GM23338 (cell line): ENCODE results near the gene ARHGAP27. TPM values are rescaled to one million over a fixed set of nuclear protein-coding genes. Genes with fewer than 3 reads are reported as not detected.

Experiments used
- ATAC-seq: fragments of 200-7000 bp; cut with Tn5 transposase; 3 replicates; pipeline ENCODE4 v1.9.1; 2020
- DNase-seq: peaks from one replicate; pipeline ENCODE4 v3.0.0-alpha.2; 2015; ENCODE audit warnings: low spot score
- H2AFZ ChIP-seq: fragments of 200-600 bp; sonication (generic); 2 replicates; pipeline ENCODE4 v1.8.0; 2016; ENCODE audit warnings: antibody characterized with exemption, mild to moderate bottlenecking, moderate library complexity
- H3F3A ChIP-seq: fragments of 200-600 bp; sonication (generic); replicated peaks from 2 replicates; pipeline ENCODE4 v1.8.0; 2017; ENCODE audit warnings: antibody characterized with exemption, mixed run types, low read depth
- H3K27ac ChIP-seq: fragments of 200-600 bp; sonication (generic); 2 replicates; pipeline ENCODE4 v1.6.1; 2016; ENCODE audit warnings: low read depth
- H3K27me3 ChIP-seq: fragments of 200-600 bp; sonication (generic); 2 replicates; pipeline ENCODE4 v1.8.0; 2016; ENCODE audit warnings: mild to moderate bottlenecking, mixed run types, moderate library complexity; ENCODE audit not compliant: insufficient read depth
- H3K36me3 ChIP-seq: fragments of 200-600 bp; sonication (generic); 2 replicates; pipeline ENCODE4 v1.8.0; 2016; ENCODE audit warnings: mild to moderate bottlenecking; ENCODE audit not compliant: insufficient read depth
- H3K4me1 ChIP-seq: fragments of 200-600 bp; sonication (generic); 2 replicates; pipeline ENCODE4 v1.8.0; 2016; ENCODE audit warnings: mild to moderate bottlenecking, moderate library complexity; ENCODE audit not compliant: insufficient read depth
- H3K4me2 ChIP-seq: fragments of 200-600 bp; sonication (generic); 2 replicates; pipeline ENCODE4 v1.7.1; 2017; ENCODE audit warnings: mixed run types
- H3K4me3 ChIP-seq: fragments of 200-600 bp; sonication (generic); 2 replicates; pipeline ENCODE4 v1.6.1; 2016; ENCODE audit warnings: mixed run types
- H3K79me2 ChIP-seq: fragments of 200-600 bp; sonication (generic); replicated peaks from 2 replicates; pipeline ENCODE4 v1.8.0; 2017; ENCODE audit warnings: mild to moderate bottlenecking; ENCODE audit not compliant: insufficient read depth
- H3K9me2 ChIP-seq: fragments of 200-600 bp; sonication (generic); 2 replicates; pipeline ENCODE4 v1.8.0; 2017; ENCODE audit not compliant: insufficient read depth
- H4K20me1 ChIP-seq: fragments of 200-600 bp; sonication (generic); replicated peaks from 2 replicates; pipeline ENCODE4 v1.8.0; 2017; ENCODE audit warnings: mild to moderate bottlenecking; ENCODE audit not compliant: insufficient read depth
- H3K27ac Mint-ChIP-seq: 2 replicates; pipeline ENCODE4 v1.8.0; 2020; ENCODE audit warnings: inconsistent platforms, mild to moderate bottlenecking, moderate library complexity, mixed read lengths
- H3K27me3 Mint-ChIP-seq: 3 replicates; pipeline ENCODE4 v1.8.0; 2022; ENCODE audit warnings: low read depth, mild to moderate bottlenecking, moderate library complexity, mixed read lengths, inconsistent platforms; ENCODE audit not compliant: insufficient read depth, poor library complexity
- H3K36me3 Mint-ChIP-seq: 3 replicates; pipeline ENCODE4 v1.8.0; 2021; ENCODE audit warnings: low read depth, mild to moderate bottlenecking, inconsistent platforms, moderate library complexity, mixed read lengths
- H3K4me1 Mint-ChIP-seq: 3 replicates; pipeline ENCODE4 v1.8.0; 2020; ENCODE audit warnings: mild to moderate bottlenecking, inconsistent platforms, mixed read lengths
- H3K4me3 Mint-ChIP-seq: 3 replicates; pipeline ENCODE4 v1.8.0; 2021; ENCODE audit warnings: moderate library complexity, mild to moderate bottlenecking, inconsistent platforms, mixed read lengths
- H3K9me3 Mint-ChIP-seq: 3 replicates; pipeline ENCODE4 v1.8.0; 2020; ENCODE audit warnings: moderate library complexity, mild to moderate bottlenecking, inconsistent platforms, mixed read lengths
- CREB1 ChIP-seq: fragments of 250-450 bp; sonication (Bioruptor Pico); IDR thresholded peaks from 2 replicates; pipeline ENCODE4 v1.5.0; 2020; ENCODE audit warnings: low read depth, mild to moderate bottlenecking, moderate library complexity
- EZH2 ChIP-seq: fragments of 200-600 bp; sonication (generic); IDR thresholded peaks from one replicate; pipeline ENCODE4 v1.8.0; 2017; ENCODE audit warnings: antibody characterized with exemption, mild to moderate bottlenecking, low read depth; ENCODE audit not compliant: unreplicated experiment
- EZH2phosphoT487 ChIP-seq: fragments of 200-600 bp; sonication (generic); IDR thresholded peaks from one replicate; pipeline ENCODE4 v1.8.1; 2018; ENCODE audit warnings: antibody characterized with exemption; ENCODE audit not compliant: unreplicated experiment
- NANOG ChIP-seq: IDR thresholded peaks from 2 replicates; pipeline ENCODE4 v1.6.1; 2016; ENCODE audit warnings: antibody characterized with exemption, borderline replicate concordance
- POLR2AphosphoS5 ChIP-seq: IDR thresholded peaks from 2 replicates; pipeline ENCODE4 v1.6.1; 2016; ENCODE audit warnings: antibody characterized with exemption, low read depth
- STAT1 ChIP-seq: IDR thresholded peaks from one replicate; pipeline ENCODE4 v1.6.1; 2016; ENCODE audit warnings: antibody characterized with exemption; ENCODE audit not compliant: unreplicated experiment
- ZNF114 ChIP-seq: fragments of 250-450 bp; sonication (Bioruptor Pico); IDR thresholded peaks from 2 replicates; pipeline ENCODE4 v1.5.0; 2020; ENCODE audit warnings: mild to moderate bottlenecking, moderate library complexity
- ZNF331 ChIP-seq: fragments of 250-450 bp; sonication (Bioruptor Pico); IDR thresholded peaks from 2 replicates; pipeline ENCODE4 v1.5.0; 2020; ENCODE audit warnings: low read depth, mild to moderate bottlenecking, moderate library complexity
- polyA plus RNA-seq: library from polyadenylated mRNA; unstranded; fragments of >200 nt; fragmentation: Nextera tagmentation; extraction: Ambion mirVana; gene quantifications from 2 replicates; pipeline ENCODE4 v1.2.1, GENCODE V29; 2016
- total RNA-seq: library from RNA; depleted of rRNA; stranded (reverse); fragments of >200 nt; shearing (Covaris generic); gene quantifications from 2 replicates; pipeline ENCODE4 v1.2.3, GENCODE V29; 2014
- TF ChIP-seq, protein P1 (sequence below), 2 experiments: fragments of 200-600 bp in 1 of 2; sonication (generic) in 1 of 2; conservative IDR thresholded peaks; 2 replicates each; pipeline versions ENCODE4 v1.5.1 to v1.6.1; 2016 to 2017; ENCODE audit warnings: antibody characterized with exemption in 2 of 2, low read depth in 2 of 2, mild to moderate bottlenecking in 2 of 2, moderate library complexity in 1 of 2
- TF ChIP-seq, protein P2 (sequence below): fragments of 250-450 bp; sonication (Bioruptor Pico); IDR thresholded peaks from 2 replicates; pipeline ENCODE4 v1.5.0; 2020; ENCODE audit warnings: mild to moderate bottlenecking, moderate library complexity
- TF ChIP-seq, protein P3 (sequence below): IDR thresholded peaks from 2 replicates; pipeline ENCODE4 v1.6.1; 2016; ENCODE audit warnings: antibody characterized with exemption
- TF ChIP-seq, protein P4 (sequence below): IDR thresholded peaks from one replicate; pipeline ENCODE4 v1.6.1; 2018; ENCODE audit warnings: antibody characterized with exemption; ENCODE audit not compliant: unreplicated experiment

The ARHGAP27 gene
- total and polyA plus RNA-seq, 2 experiments from 2014 or later, result 5.9 to 17.7 TPM

DNA sequence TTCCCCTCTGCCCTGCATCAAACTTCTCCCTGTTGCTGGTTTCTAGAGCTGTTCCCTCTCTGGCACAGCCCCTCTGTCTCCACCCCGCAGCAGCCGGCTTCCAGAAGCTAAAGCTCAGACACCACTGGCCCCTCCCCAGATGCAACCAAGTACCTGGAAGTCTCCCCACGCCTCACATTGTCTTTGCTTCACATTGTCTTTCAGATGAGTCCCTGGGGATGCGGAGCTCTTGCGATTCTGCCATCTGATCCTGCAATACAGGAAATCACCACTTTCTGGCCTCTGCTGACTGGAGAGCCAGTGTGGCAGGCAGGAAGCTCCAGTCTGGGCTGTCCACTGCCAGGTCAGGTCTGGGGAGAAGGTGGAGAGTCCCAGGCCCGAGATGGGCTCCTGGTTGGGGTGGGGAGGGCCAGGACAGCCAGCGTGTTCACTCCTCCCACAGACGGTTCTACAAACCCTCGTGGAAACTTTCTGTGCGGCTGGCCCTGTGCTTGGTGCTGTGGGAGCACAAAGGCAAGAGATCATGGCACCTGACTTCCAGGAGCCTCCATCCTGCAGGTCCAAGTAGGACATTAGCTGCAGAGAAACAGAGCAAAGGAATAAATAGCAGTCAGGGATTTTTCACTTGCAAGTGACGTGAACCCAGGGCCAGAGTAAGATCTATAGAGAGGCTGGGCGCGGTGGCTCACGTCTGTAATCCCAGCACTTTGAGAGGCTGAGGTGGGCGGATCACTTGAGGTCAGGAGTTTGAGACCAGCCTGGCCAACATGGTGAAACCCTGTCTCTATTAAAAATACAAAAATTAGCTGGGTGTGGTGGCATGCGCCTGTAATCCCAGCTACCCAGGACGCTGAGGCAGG is 67.9 kb downstream of the ARHGAP27 start:
- no peaks in the 10 kb centered on the region for H3K79me2 ChIP-seq
- no peaks in the 10 kb centered on the region for H4K20me1 ChIP-seq
- H2AFZ ChIP-seq, result no peak overlapping the region
- no peak overlapping the region; the same call in 1 of the 2 replicates for H3K4me3 ChIP-seq
- DNase-seq, result peak; percentile 99
- H3K27ac ChIP-seq, result peak overlapping the region; percentile 89
- H3F3A ChIP-seq, result peaks cover 4% of the 10 kb centered on the region; the same call in 1 of the 2 replicates
- Mint-ChIP-seq H3K9me3 (no peaks in the 10 kb centered on the region; the same call in 2 of the 3 replicates), H3K4me3 (peak overlapping the region; percentile 26), H3K27me3 (peaks cover 23% of the 10 kb centered on the region), H3K36me3 (peaks cover 3% of the 10 kb centered on the region; the same call in 1 of the 3 replicates), H3K27ac (peak overlapping the region; percentile 95), H3K4me1 (peaks cover 37% of the 10 kb centered on the region)
- peaks cover 5% of the 10 kb centered on the region; the same call in 1 of the 2 replicates for H3K9me2 ChIP-seq
- no peaks in the 10 kb centered on the region for H3K36me3 ChIP-seq
- peak; percentile 98 for ATAC-seq
- H3K4me2 ChIP-seq, result peak overlapping the region; percentile 55
- no peaks in the 10 kb centered on the region for H3K27me3 ChIP-seq
- TF ChIP-seq, protein P1, sequence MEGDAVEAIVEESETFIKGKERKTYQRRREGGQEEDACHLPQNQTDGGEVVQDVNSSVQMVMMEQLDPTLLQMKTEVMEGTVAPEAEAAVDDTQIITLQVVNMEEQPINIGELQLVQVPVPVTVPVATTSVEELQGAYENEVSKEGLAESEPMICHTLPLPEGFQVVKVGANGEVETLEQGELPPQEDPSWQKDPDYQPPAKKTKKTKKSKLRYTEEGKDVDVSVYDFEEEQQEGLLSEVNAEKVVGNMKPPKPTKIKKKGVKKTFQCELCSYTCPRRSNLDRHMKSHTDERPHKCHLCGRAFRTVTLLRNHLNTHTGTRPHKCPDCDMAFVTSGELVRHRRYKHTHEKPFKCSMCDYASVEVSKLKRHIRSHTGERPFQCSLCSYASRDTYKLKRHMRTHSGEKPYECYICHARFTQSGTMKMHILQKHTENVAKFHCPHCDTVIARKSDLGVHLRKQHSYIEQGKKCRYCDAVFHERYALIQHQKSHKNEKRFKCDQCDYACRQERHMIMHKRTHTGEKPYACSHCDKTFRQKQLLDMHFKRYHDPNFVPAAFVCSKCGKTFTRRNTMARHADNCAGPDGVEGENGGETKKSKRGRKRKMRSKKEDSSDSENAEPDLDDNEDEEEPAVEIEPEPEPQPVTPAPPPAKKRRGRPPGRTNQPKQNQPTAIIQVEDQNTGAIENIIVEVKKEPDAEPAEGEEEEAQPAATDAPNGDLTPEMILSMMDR (conservative IDR thresholded peaks at IDR 0.05; ENCODE audit: low read depth in 2 of 2), result no peak
- TF ChIP-seq NANOG (peak; percentile 30; the same call in 1 of the 2 replicates), STAT1 (no peak), ZNF114 (CRISPR knock-in tag) (peak; percentile 21; the same call in 1 of the 2 replicates), ZNF331 (CRISPR knock-in tag) (no peak), EZH2phosphoT487 (no peak), CREB1 (CRISPR knock-in tag) (no peak), POLR2AphosphoS5 (peak; percentile 45; the same call in 1 of the 2 replicates), EZH2 (no peak)
- TF ChIP-seq, protein P2, sequence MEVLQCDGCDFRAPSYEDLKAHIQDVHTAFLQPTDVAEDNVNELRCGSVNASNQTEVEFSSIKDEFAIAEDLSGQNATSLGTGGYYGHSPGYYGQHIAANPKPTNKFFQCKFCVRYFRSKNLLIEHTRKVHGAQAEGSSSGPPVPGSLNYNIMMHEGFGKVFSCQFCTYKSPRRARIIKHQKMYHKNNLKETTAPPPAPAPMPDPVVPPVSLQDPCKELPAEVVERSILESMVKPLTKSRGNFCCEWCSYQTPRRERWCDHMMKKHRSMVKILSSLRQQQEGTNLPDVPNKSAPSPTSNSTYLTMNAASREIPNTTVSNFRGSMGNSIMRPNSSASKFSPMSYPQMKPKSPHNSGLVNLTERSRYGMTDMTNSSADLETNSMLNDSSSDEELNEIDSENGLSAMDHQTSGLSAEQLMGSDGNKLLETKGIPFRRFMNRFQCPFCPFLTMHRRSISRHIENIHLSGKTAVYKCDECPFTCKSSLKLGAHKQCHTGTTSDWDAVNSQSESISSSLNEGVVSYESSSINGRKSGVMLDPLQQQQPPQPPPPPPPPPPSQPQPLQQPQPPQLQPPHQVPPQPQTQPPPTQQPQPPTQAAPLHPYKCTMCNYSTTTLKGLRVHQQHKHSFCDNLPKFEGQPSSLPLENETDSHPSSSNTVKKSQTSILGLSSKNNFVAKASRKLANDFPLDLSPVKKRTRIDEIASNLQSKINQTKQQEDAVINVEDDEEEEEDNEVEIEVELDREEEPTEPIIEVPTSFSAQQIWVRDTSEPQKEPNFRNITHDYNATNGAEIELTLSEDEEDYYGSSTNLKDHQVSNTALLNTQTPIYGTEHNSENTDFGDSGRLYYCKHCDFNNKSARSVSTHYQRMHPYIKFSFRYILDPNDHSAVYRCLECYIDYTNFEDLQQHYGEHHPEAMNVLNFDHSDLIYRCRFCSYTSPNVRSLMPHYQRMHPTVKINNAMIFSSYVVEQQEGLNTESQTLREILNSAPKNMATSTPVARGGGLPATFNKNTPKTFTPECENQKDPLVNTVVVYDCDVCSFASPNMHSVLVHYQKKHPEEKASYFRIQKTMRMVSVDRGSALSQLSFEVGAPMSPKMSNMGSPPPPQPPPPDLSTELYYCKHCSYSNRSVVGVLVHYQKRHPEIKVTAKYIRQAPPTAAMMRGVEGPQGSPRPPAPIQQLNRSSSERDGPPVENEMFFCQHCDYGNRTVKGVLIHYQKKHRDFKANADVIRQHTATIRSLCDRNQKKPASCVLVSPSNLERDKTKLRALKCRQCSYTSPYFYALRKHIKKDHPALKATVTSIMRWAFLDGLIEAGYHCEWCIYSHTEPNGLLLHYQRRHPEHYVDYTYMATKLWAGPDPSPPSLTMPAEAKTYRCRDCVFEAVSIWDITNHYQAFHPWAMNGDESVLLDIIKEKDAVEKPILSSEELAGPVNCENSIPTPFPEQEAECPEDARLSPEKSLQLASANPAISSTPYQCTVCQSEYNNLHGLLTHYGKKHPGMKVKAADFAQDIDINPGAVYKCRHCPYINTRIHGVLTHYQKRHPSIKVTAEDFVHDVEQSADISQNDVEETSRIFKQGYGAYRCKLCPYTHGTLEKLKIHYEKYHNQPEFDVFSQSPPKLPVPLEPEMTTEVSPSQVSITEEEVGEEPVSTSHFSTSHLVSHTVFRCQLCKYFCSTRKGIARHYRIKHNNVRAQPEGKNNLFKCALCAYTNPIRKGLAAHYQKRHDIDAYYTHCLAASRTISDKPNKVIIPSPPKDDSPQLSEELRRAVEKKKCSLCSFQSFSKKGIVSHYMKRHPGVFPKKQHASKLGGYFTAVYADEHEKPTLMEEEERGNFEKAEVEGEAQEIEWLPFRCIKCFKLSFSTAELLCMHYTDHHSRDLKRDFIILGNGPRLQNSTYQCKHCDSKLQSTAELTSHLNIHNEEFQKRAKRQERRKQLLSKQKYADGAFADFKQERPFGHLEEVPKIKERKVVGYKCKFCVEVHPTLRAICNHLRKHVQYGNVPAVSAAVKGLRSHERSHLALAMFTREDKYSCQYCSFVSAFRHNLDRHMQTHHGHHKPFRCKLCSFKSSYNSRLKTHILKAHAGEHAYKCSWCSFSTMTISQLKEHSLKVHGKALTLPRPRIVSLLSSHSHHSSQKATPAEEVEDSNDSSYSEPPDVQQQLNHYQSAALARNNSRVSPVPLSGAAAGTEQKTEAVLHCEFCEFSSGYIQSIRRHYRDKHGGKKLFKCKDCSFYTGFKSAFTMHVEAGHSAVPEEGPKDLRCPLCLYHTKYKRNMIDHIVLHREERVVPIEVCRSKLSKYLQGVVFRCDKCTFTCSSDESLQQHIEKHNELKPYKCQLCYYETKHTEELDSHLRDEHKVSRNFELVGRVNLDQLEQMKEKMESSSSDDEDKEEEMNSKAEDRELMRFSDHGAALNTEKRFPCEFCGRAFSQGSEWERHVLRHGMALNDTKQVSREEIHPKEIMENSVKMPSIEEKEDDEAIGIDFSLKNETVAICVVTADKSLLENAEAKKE, result no peak
- TF ChIP-seq, protein P3, sequence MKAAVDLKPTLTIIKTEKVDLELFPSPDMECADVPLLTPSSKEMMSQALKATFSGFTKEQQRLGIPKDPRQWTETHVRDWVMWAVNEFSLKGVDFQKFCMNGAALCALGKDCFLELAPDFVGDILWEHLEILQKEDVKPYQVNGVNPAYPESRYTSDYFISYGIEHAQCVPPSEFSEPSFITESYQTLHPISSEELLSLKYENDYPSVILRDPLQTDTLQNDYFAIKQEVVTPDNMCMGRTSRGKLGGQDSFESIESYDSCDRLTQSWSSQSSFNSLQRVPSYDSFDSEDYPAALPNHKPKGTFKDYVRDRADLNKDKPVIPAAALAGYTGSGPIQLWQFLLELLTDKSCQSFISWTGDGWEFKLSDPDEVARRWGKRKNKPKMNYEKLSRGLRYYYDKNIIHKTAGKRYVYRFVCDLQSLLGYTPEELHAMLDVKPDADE, result no peak
- TF ChIP-seq, protein P4, sequence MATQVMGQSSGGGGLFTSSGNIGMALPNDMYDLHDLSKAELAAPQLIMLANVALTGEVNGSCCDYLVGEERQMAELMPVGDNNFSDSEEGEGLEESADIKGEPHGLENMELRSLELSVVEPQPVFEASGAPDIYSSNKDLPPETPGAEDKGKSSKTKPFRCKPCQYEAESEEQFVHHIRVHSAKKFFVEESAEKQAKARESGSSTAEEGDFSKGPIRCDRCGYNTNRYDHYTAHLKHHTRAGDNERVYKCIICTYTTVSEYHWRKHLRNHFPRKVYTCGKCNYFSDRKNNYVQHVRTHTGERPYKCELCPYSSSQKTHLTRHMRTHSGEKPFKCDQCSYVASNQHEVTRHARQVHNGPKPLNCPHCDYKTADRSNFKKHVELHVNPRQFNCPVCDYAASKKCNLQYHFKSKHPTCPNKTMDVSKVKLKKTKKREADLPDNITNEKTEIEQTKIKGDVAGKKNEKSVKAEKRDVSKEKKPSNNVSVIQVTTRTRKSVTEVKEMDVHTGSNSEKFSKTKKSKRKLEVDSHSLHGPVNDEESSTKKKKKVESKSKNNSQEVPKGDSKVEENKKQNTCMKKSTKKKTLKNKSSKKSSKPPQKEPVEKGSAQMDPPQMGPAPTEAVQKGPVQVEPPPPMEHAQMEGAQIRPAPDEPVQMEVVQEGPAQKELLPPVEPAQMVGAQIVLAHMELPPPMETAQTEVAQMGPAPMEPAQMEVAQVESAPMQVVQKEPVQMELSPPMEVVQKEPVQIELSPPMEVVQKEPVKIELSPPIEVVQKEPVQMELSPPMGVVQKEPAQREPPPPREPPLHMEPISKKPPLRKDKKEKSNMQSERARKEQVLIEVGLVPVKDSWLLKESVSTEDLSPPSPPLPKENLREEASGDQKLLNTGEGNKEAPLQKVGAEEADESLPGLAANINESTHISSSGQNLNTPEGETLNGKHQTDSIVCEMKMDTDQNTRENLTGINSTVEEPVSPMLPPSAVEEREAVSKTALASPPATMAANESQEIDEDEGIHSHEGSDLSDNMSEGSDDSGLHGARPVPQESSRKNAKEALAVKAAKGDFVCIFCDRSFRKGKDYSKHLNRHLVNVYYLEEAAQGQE, result no peak
- H3K4me1 ChIP-seq, result peaks cover 23% of the 10 kb centered on the region
